HepG2 (cell line): Measurements from ENCODE around the gene CENPC. TPM values are rescaled to one million over a fixed set of nuclear protein-coding genes. Genes with fewer than 3 reads are reported as not detected.

Experiments
- ATF1 ChIP-seq: IDR thresholded peaks from 2 replicates; pipeline ENCODE4 v1.6.1; 2016; ENCODE audit warnings: mild to moderate bottlenecking, control low read depth
- FOXK2 ChIP-seq: fragments of 450-650 bp; IDR thresholded peaks from 2 replicates; pipeline ENCODE4 v1.6.1; 2016
- HNF4A ChIP-seq: sonication (generic); formaldehyde crosslinking; IDR thresholded peaks from 2 replicates; pipeline ENCODE4 v1.4.0; 2020; ENCODE audit warnings: missing genetic modification reagents
- KLF16 ChIP-seq, 2 experiments: sonication (generic) in 1 of 2; formaldehyde crosslinking in 1 of 2; IDR thresholded peaks; 2 replicates each; pipeline versions ENCODE4 v1.6.1 to v1.8.0; 2016 to 2023; ENCODE audit warnings: missing genetic modification reagents in 2 of 2, missing compliant biosample characterization in 1 of 2
- MAFK ChIP-seq, 2 experiments: IDR thresholded peaks in 1 of 2; conservative IDR thresholded peaks in 1 of 2; 2 replicates each; pipeline ENCODE4 v1.6.1; 2011; ENCODE audit warnings: improper control_type of control experiment in 2 of 2, low read length in 2 of 2
- MYC ChIP-seq: sonication (generic); formaldehyde crosslinking; IDR thresholded peaks from 2 replicates; pipeline ENCODE4 v1.9.0; 2021; ENCODE audit warnings: missing genetic modification reagents, borderline replicate concordance
- NFYC ChIP-seq: IDR thresholded peaks from 2 replicates; pipeline ENCODE4 v1.6.1; 2016; ENCODE audit warnings: missing genetic modification reagents, missing compliant biosample characterization
- NR3C1 ChIP-seq: sonication (generic); formaldehyde crosslinking; IDR thresholded peaks from 2 replicates; pipeline ENCODE4 v1.4.0; 2020; ENCODE audit warnings: missing genetic modification reagents
- PPARG ChIP-seq: conservative IDR thresholded peaks from 2 replicates; pipeline ENCODE4 v1.6.1; 2016; ENCODE audit warnings: missing biosample characterization, missing genetic modification reagents
- REPIN1 ChIP-seq: sonication (generic); formaldehyde crosslinking; IDR thresholded peaks from 2 replicates; pipeline ENCODE4 v1.8.0; 2022; ENCODE audit warnings: missing genetic modification reagents, low read depth, mild to moderate bottlenecking, borderline replicate concordance
- SCMH1 ChIP-seq: sonication (generic); formaldehyde crosslinking; IDR thresholded peaks from 2 replicates; pipeline ENCODE4 v1.9.0; 2021; ENCODE audit warnings: missing genetic modification reagents, mild to moderate bottlenecking, borderline replicate concordance
- SIN3B ChIP-seq: fragments of 150-350 bp; IDR thresholded peaks from 2 replicates; pipeline ENCODE4 v1.6.1; 2014; ENCODE audit warnings: low read length
- SRSF1 ChIP-seq: fragments of 200-400 bp; formaldehyde crosslinking; optimal IDR thresholded peaks from 2 replicates; pipeline ENCODE3; 2017; ENCODE audit warnings: mild to moderate bottlenecking, low read depth, low read length, moderate library complexity
- THAP11 ChIP-seq: IDR thresholded peaks from 2 replicates; pipeline ENCODE4 v1.6.1; 2016; ENCODE audit warnings: missing biosample characterization, missing genetic modification reagents
- ZNF335 ChIP-seq: sonication (generic); formaldehyde crosslinking; IDR thresholded peaks from 2 replicates; pipeline ENCODE4 v1.4.0; 2020; ENCODE audit warnings: missing genetic modification reagents
- ZNF598 ChIP-seq: sonication (generic); formaldehyde crosslinking; IDR thresholded peaks from 2 replicates; pipeline ENCODE4 v1.5.1; 2020; ENCODE audit warnings: mild to moderate bottlenecking, missing genetic modification reagents, borderline replicate concordance
- ZNF776 ChIP-seq: sonication (generic); formaldehyde crosslinking; IDR thresholded peaks from 2 replicates; pipeline ENCODE4 v1.4.0; 2020; ENCODE audit warnings: mild to moderate bottlenecking, missing genetic modification reagents
- polyA plus RNA-seq, 8 experiments: library from polyadenylated mRNA; depleted of rRNA in 3 of 8; stranded (reverse) in 7 of 8; unstranded in 1 of 8; fragments of >200 nt; fragmentation: Illumina TruSeq in 4 of 8; extraction: Trizol in 4 of 8; gene quantifications; 2 replicates each; pipeline versions ENCODE4 v1.2.1 to v1.2.3, GENCODE V29; 2011 to 2016; ENCODE audit warnings: low read depth in 4 of 8, missing spikeins in 1 of 8, mixed read lengths in 1 of 8; ENCODE audit not compliant: insufficient read depth in 1 of 8
- total RNA-seq, 5 experiments: library from RNA; depleted of rRNA; stranded (reverse); fragments of >200 nt; fragmentation: Illumina TruSeq; extraction: Trizol; gene quantifications; 2 replicates each; pipeline ENCODE4 v1.2.3, GENCODE V29; 2016; ENCODE audit warnings: low read depth in 1 of 5
- TF ChIP-seq, protein P1 (sequence below): sonication (generic); formaldehyde crosslinking; IDR thresholded peaks from 2 replicates; pipeline ENCODE4 v1.4.0; 2020; ENCODE audit warnings: missing genetic modification reagents
- TF ChIP-seq, protein P2 (sequence below): sonication (generic); formaldehyde crosslinking; IDR thresholded peaks from 2 replicates; pipeline ENCODE4 v1.5.1; 2020; ENCODE audit warnings: mild to moderate bottlenecking, missing genetic modification reagents, borderline replicate concordance
- TF ChIP-seq, protein P3 (sequence below): fragments of 450-650 bp; IDR thresholded peaks from 2 replicates; pipeline ENCODE4 v1.6.1; 2017
- TF ChIP-seq, protein P4 (sequence below): sonication (generic); formaldehyde crosslinking; IDR thresholded peaks from 2 replicates; pipeline ENCODE4 v1.5.0; 2020; ENCODE audit warnings: mild to moderate bottlenecking, missing genetic modification reagents, borderline replicate concordance
- TF ChIP-seq, protein P5 (sequence below): sonication (generic); IDR thresholded peaks from 2 replicates; pipeline ENCODE4 v1.6.1; 2016; ENCODE audit warnings: low read depth, borderline replicate concordance

CENPC gene
- total and polyA plus RNA-seq, 2 of the 13 experiments (the other 11 are each of a cell fraction or from before 2014, with no cell fraction given): 4.7 to 16.4 TPM

DNA sequence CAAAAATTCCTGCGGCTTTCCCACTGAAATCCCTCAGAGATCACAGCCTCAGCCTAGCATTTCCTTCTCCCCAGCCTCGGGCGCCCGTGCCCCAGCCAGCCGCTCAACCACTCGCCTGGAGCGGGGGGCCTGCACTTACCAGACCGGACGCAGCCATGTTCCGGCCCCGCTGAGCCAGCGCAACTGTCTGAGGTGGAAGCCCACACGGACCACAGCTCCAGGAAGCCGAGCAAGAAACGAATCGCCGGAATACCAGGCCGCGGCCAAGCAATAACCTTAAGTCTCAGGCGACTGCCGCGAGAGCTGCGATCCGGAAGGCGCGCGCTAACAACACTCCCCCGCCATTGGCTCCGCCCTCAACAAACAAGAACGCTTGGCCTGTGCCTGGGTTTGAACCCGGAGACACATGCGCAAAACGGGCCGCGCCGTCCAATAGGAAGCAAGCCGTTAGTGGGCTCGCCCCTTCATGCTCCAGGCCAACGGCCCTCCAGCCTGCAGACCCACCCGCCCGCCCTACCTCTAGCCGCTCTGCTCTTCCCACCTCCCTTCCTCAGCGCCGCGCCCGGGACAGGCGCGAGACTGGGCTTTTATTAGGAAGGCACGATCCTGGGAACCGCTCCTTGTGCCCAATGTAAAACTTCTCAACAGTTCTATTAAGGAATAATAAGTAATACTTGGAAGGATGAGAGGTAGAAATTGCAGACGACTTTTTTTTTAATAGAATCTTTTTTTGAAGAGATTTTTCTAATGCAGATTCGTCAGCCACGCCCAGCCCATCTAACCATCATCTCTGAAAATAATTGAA, at the start of gene CENPC (continued):
- TF ChIP-seq NR3C1 (CRISPR knock-in tag): 0 out of 2 replicates have a peak, but pooled peaks have one; percentile 23
- peak in 1 of 2 experiments; percentile 75; a peak in 2 of 4 replicates for TF ChIP-seq KLF16 (CRISPR knock-in tag; IDR thresholded peaks at IDR 0.05)
- TF ChIP-seq ATF1 (CRISPR knock-in tag): no peak
- TF ChIP-seq PPARG (CRISPR knock-in tag): no peak
- peak; percentile 65; the same call in 1 of the 2 replicates for TF ChIP-seq FOXK2
- peak; percentile 80; the same call in 1 of the 2 replicates for TF ChIP-seq REPIN1 (CRISPR knock-in tag)
- TF ChIP-seq, protein P1, sequence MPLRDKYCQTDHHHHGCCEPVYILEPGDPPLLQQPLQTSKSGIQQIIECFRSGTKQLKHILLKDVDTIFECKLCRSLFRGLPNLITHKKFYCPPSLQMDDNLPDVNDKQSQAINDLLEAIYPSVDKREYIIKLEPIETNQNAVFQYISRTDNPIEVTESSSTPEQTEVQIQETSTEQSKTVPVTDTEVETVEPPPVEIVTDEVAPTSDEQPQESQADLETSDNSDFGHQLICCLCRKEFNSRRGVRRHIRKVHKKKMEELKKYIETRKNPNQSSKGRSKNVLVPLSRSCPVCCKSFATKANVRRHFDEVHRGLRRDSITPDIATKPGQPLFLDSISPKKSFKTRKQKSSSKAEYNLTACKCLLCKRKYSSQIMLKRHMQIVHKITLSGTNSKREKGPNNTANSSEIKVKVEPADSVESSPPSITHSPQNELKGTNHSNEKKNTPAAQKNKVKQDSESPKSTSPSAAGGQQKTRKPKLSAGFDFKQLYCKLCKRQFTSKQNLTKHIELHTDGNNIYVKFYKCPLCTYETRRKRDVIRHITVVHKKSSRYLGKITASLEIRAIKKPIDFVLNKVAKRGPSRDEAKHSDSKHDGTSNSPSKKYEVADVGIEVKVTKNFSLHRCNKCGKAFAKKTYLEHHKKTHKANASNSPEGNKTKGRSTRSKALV (CRISPR knock-in tag): peak; percentile 60; the same call in 1 of the 2 replicates
- TF ChIP-seq ZNF335: no peak
- TF ChIP-seq, protein P2, sequence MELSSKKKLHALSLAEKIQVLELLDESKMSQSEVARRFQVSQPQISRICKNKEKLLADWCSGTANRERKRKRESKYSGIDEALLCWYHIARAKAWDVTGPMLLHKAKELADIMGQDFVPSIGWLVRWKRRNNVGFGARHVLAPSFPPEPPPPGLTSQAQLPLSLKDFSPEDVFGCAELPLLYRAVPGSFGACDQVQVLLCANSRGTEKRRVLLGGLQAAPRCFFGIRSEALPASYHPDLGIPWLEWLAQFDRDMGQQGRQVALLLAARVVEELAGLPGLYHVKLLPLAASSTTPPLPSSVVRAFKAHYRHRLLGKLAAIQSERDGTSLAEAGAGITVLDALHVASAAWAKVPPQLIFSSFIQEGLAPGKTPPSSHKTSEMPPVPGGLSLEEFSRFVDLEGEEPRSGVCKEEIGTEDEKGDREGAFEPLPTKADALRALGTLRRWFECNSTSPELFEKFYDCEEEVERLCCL (CRISPR knock-in tag): no peak
- peak; percentile 4; the same call in 1 of the 2 replicates for TF ChIP-seq HNF4A (CRISPR knock-in tag)
- no peak for TF ChIP-seq MAFK (conservative IDR thresholded peaks at IDR 0.05 in 1 of 2, IDR thresholded peaks at IDR 0.05 in 1 of 2; ENCODE audit: low read length in 2 of 2)
- TF ChIP-seq SRSF1: peak; percentile 44
- TF ChIP-seq, protein P3, sequence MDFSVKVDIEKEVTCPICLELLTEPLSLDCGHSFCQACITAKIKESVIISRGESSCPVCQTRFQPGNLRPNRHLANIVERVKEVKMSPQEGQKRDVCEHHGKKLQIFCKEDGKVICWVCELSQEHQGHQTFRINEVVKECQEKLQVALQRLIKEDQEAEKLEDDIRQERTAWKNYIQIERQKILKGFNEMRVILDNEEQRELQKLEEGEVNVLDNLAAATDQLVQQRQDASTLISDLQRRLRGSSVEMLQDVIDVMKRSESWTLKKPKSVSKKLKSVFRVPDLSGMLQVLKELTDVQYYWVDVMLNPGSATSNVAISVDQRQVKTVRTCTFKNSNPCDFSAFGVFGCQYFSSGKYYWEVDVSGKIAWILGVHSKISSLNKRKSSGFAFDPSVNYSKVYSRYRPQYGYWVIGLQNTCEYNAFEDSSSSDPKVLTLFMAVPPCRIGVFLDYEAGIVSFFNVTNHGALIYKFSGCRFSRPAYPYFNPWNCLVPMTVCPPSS: no peak
- TF ChIP-seq NFYC (CRISPR knock-in tag): peak; percentile 83
- TF ChIP-seq SCMH1 (CRISPR knock-in tag): no peak
- TF ChIP-seq THAP11 (CRISPR knock-in tag): peak; percentile 69; the same call in 1 of the 2 replicates
- TF ChIP-seq, protein P4, sequence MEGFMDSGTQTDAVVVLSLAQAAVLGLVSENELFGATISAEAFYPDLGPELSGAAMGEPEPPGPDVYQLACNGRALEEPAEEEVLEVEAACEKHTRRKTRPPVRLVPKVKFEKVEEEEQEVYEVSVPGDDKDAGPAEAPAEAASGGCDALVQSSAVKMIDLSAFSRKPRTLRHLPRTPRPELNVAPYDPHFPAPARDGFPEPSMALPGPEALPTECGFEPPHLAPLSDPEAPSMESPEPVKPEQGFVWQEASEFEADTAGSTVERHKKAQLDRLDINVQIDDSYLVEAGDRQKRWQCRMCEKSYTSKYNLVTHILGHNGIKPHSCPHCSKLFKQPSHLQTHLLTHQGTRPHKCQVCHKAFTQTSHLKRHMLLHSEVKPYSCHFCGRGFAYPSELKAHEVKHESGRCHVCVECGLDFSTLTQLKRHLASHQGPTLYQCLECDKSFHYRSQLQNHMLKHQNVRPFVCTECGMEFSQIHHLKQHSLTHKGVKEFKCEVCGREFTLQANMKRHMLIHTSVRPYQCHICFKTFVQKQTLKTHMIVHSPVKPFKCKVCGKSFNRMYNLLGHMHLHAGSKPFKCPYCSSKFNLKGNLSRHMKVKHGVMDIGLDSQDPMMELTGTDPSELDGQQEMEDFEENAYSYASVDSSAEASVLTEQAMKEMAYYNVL: 0 out of 2 replicates have a peak, but pooled peaks have one; percentile 57
- peak; percentile 28; the same call in 1 of the 2 replicates for TF ChIP-seq ZNF776
- TF ChIP-seq MYC (CRISPR knock-in tag): peak; percentile 53; the same call in 1 of the 2 replicates
- 0 out of 2 replicates have a peak, but pooled peaks have one; percentile 60 for TF ChIP-seq ZNF598 (CRISPR knock-in tag)
- peak; percentile 46; the same call in 1 of the 2 replicates for TF ChIP-seq SIN3B
- TF ChIP-seq, protein P5, sequence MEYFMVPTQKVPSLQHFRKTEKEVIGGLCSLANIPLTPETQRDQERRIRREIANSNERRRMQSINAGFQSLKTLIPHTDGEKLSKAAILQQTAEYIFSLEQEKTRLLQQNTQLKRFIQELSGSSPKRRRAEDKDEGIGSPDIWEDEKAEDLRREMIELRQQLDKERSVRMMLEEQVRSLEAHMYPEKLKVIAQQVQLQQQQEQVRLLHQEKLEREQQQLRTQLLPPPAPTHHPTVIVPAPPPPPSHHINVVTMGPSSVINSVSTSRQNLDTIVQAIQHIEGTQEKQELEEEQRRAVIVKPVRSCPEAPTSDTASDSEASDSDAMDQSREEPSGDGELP: no peak
